Progenitor cell of endocrine pancreas (in vitro differentiated cells): Measurements from ENCODE around the gene UST. TPM values are rescaled to one million over a fixed set of nuclear protein-coding genes. Genes with fewer than 3 reads are reported as not detected.

Experiments
- DNase-seq: peaks from one replicate; pipeline ENCODE4 v3.0.0; 2021; ENCODE audit warnings: low spot score; ENCODE audit not compliant: unreplicated experiment
- H3K27ac Mint-ChIP-seq: 2 replicates; pipeline ENCODE4 v1.8.0; 2021; ENCODE audit warnings: mild to moderate bottlenecking, moderate library complexity, mixed read lengths
- H3K27me3 Mint-ChIP-seq: 2 replicates; pipeline ENCODE4 v1.8.0; 2021; ENCODE audit warnings: mixed read lengths
- H3K36me3 Mint-ChIP-seq: 2 replicates; pipeline ENCODE4 v1.8.0; 2022; ENCODE audit warnings: mixed read lengths; ENCODE audit not compliant: insufficient read depth
- H3K4me1 Mint-ChIP-seq: 2 replicates; pipeline ENCODE4 v1.8.0; 2021; ENCODE audit warnings: low read depth, mixed read lengths
- H3K4me3 Mint-ChIP-seq: 2 replicates; pipeline ENCODE4 v1.8.0; 2021; ENCODE audit warnings: low read depth, mild to moderate bottlenecking, moderate library complexity, mixed read lengths
- H3K9me3 Mint-ChIP-seq: 2 replicates; pipeline ENCODE4 v1.8.0; 2021; ENCODE audit warnings: low read depth, mixed read lengths
- CTCF ChIP-seq: fragments of 200-600 bp; sonication (generic); IDR thresholded peaks from one replicate; pipeline ENCODE4 v1.5.0; 2021; ENCODE audit warnings: antibody characterized with exemption, mild to moderate bottlenecking; ENCODE audit not compliant: unreplicated experiment
- total RNA-seq: library from RNA; stranded (reverse); gene quantifications from 2 replicates; pipeline ENCODE4 v1.2.1, GENCODE V29; 2021

The UST gene
- total RNA-seq, 1 donor from 2014 or later = 2.9 TPM

GRCh38 chr6:148979014-148979901 lies 232.4 kb downstream of the UST start:
- no peak overlapping the region for H3K4me3 Mint-ChIP-seq
- H3K27ac Mint-ChIP-seq = no peak overlapping the region
- no peaks in the 10 kb centered on the region for H3K4me1 Mint-ChIP-seq
- DNase-seq = no peak
- peaks cover 5% of the 10 kb centered on the region for H3K27me3 Mint-ChIP-seq
- H3K36me3 Mint-ChIP-seq = no peaks in the 10 kb centered on the region
- H3K9me3 Mint-ChIP-seq = no peaks in the 10 kb centered on the region
- no peak for TF ChIP-seq CTCF

GRCh38 chr6:148980234-148980633 lies 233.4 kb downstream of the UST start:
- H3K4me1 Mint-ChIP-seq = no peaks in the 10 kb centered on the region
- no peak overlapping the region for H3K4me3 Mint-ChIP-seq
- H3K9me3 Mint-ChIP-seq = no peaks in the 10 kb centered on the region
- TF ChIP-seq CTCF = no peak
- peaks cover 5% of the 10 kb centered on the region for H3K27me3 Mint-ChIP-seq
- DNase-seq = no peak
- H3K27ac Mint-ChIP-seq = no peak overlapping the region
- H3K36me3 Mint-ChIP-seq = no peaks in the 10 kb centered on the region

GRCh38 chr6:148981515-148981914 lies 234.7 kb downstream of the UST start:
- Mint-ChIP-seq H3K4me3 (no peak overlapping the region), H3K36me3 (no peaks in the 10 kb centered on the region), H3K9me3 (no peaks in the 10 kb centered on the region), H3K4me1 (no peaks in the 10 kb centered on the region), H3K27ac (no peak overlapping the region), H3K27me3 (peaks cover 3% of the 10 kb centered on the region)
- DNase-seq = no peak
- no peak for TF ChIP-seq CTCF

GRCh38 chr6:148983101-148983761 lies 236.4 kb downstream of the UST start:
- TF ChIP-seq CTCF = no peak
- no peak for DNase-seq
- Mint-ChIP-seq H3K27ac (no peak overlapping the region), H3K4me3 (no peak overlapping the region), H3K9me3 (no peaks in the 10 kb centered on the region), H3K4me1 (no peaks in the 10 kb centered on the region), H3K36me3 (no peaks in the 10 kb centered on the region), H3K27me3 (peaks cover 3% of the 10 kb centered on the region)

DNA sequence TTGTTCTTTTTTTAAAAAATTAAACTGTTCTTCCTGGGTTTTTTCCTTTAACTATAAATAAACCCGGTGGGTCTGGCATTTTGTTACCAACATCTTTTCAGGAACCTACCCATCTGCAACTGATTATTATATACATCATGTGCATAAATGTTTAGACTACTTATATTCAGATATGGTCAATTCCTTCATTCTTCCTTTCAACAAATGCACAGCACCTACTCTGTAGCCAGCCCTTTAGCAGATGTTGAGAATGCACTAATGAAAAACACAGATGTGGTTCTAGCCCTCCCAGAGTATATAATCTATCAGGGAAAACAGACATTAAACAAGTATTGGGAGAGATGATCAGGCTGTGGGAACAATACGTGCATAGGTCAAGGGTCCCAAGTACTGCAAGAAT lies 237.1 kb downstream of the UST start:
- Mint-ChIP-seq H3K9me3 (no peaks in the 10 kb centered on the region), H3K36me3 (no peaks in the 10 kb centered on the region), H3K27me3 (peaks cover 3% of the 10 kb centered on the region), H3K4me3 (no peak overlapping the region), H3K27ac (no peak overlapping the region), H3K4me1 (no peaks in the 10 kb centered on the region)
- no peak for DNase-seq
- no peak for TF ChIP-seq CTCF
